Caco-2 (cell line): ENCODE data around the gene FPR1. TPM values are rescaled to one million over a fixed set of nuclear protein-coding genes. Genes with fewer than 3 reads are reported as not detected.

Source experiments
- BruUV-seq: library from RNA; stranded (reverse); fragments of 400-500 nt; replicated peaks from 2 replicates; lab custom pipeline; 2021; lab: Mats Ljungman, UMichigan
- CTCF ChIA-PET: fragments of 300-600 bp; sonication (Branson Sonifier 250); formaldehyde crosslinking; loops from one replicate; lab custom pipeline; 2022; ENCODE audit warnings: antibody characterized with exemption; lab: Charles Lee
- POLR2A ChIA-PET: fragments of 300-600 bp; sonication (Branson Sonifier 250); formaldehyde crosslinking; loops from one replicate; lab custom pipeline; 2022; ENCODE audit warnings: antibody characterized with exemption; lab: Charles Lee
- DNase-seq, 2 experiments: peaks; one replicate each; pipeline versions ENCODE4 v3.0.0 to v3.0.0-alpha.2; 2020 to 2022
- H3K27me3 ChIP-seq: replicated peaks from 2 replicates; pipeline ENCODE4 v1.6.0; 2011; ENCODE audit warnings: low read length; ENCODE audit not compliant: control insufficient read depth, insufficient read depth
- H3K36me3 ChIP-seq: 2 replicates; pipeline ENCODE4 v1.5.1; 2011; ENCODE audit warnings: low read length; ENCODE audit not compliant: control insufficient read depth, insufficient read depth
- H3K4me1 ChIP-seq: fragments of 250-450 bp; sonication (Bioruptor Pico); 2 replicates; pipeline ENCODE4 v1.5.1; 2020; ENCODE audit warnings: mild to moderate bottlenecking
- H3K4me3 ChIP-seq: 2 replicates; pipeline ENCODE4 v1.5.1; 2011; ENCODE audit warnings: low read depth, mild to moderate bottlenecking, control low read depth, low read length
- H3K9me3 ChIP-seq: fragments of 250-450 bp; sonication (Bioruptor Pico); 2 replicates; pipeline ENCODE4 v1.5.1; 2020; ENCODE audit warnings: mild to moderate bottlenecking, moderate library complexity
- H3K27ac Mint-ChIP-seq: one replicate; pipeline ENCODE4 v1.8.0; 2022; ENCODE audit warnings: mixed read lengths; ENCODE audit not compliant: unreplicated experiment
- H3K27me3 Mint-ChIP-seq: one replicate; pipeline ENCODE4 v1.8.0; 2022; ENCODE audit warnings: mixed read lengths; ENCODE audit not compliant: insufficient read depth, unreplicated experiment
- H3K36me3 Mint-ChIP-seq: one replicate; pipeline ENCODE4 v1.8.0; 2022; ENCODE audit warnings: mild to moderate bottlenecking, mixed read lengths; ENCODE audit not compliant: insufficient read depth, unreplicated experiment
- H3K4me1 Mint-ChIP-seq: one replicate; pipeline ENCODE4 v1.8.0; 2022; ENCODE audit warnings: low read depth, mixed read lengths; ENCODE audit not compliant: unreplicated experiment
- H3K4me3 Mint-ChIP-seq: one replicate; pipeline ENCODE4 v1.8.0; 2022; ENCODE audit warnings: mild to moderate bottlenecking, moderate library complexity, mixed read lengths; ENCODE audit not compliant: unreplicated experiment
- H3K9me3 Mint-ChIP-seq: one replicate; pipeline ENCODE4 v1.8.0; 2022; ENCODE audit warnings: mixed read lengths; ENCODE audit not compliant: unreplicated experiment
- CTCF ChIP-seq, 2 experiments: fragments of 200-600 bp in 1 of 2; IDR thresholded peaks; 1 replicate in 1 of 2; 2 replicates in 1 of 2; pipeline versions ENCODE4 v1.5.1 to v1.8.0; 2011 to 2022; ENCODE audit warnings: antibody characterized with exemption in 1 of 2, control low read depth in 1 of 2, inconsistent platforms in 1 of 2, low read depth in 1 of 2, low read length in 1 of 2, mild to moderate bottlenecking in 1 of 2, moderate library complexity in 1 of 2; ENCODE audit not compliant: insufficient read depth in 1 of 2, severe bottlenecking in 1 of 2, unreplicated experiment in 1 of 2
- intact Hi-C: fragments of 100-400 bp; cut with micrococcal nuclease; formaldehyde crosslinking; loops from one replicate; pipeline ENCODE4 v1.10.0; 2022; ENCODE audit not compliant: unreplicated experiment
- total RNA-seq: library from RNA; stranded (reverse); gene quantifications from 2 replicates; pipeline ENCODE4 v1.2.3, GENCODE V29; 2022

The FPR1 gene
- total RNA-seq, 1 experiment from 2014 or later, result not detected

GRCh38 chr19:51772977-51773376, 21.3 kb upstream of the FPR1 start:
- CTCF ChIA-PET, result no interaction called here
- intact Hi-C loops, result no loop called here

GRCh38 chr19:51771376-51772130, 19.9 kb upstream of the FPR1 start:
- no peak for DNase-seq
- CTCF ChIA-PET, result no interaction called here
- TF ChIP-seq CTCF (IDR thresholded peaks at IDR 0.05; ENCODE audit: insufficient read depth in 1 of 2, low read depth in 1 of 2, low read length in 1 of 2, severe bottlenecking in 1 of 2, unreplicated experiment in 1 of 2), result no peak

More at GRCh38 chr19:51772977-51773376, 21.3 kb upstream of the FPR1 start:
- Histone ChIP-seq H3K4me1 (no peaks in the 10 kb centered on the region), H3K9me3 (peaks cover 3% of the 10 kb centered on the region; the same call in 1 of the 2 replicates), H3K36me3 (no peaks in the 10 kb centered on the region), H3K27me3 (no peaks in the 10 kb centered on the region), H3K4me3 (no peak overlapping the region)
- peaks cover 16% of the 10 kb centered on the region for H3K9me3 Mint-ChIP-seq
- H3K4me1 Mint-ChIP-seq, result no peaks in the 10 kb centered on the region
- no peak overlapping the region for H3K27ac Mint-ChIP-seq
- H3K4me3 Mint-ChIP-seq, result no peak overlapping the region
- no TSS peak for BruUV-seq
- H3K36me3 Mint-ChIP-seq, result no peaks in the 10 kb centered on the region
- DNase-seq, result no peak
- no peak for TF ChIP-seq CTCF (IDR thresholded peaks at IDR 0.05; ENCODE audit: insufficient read depth in 1 of 2, low read depth in 1 of 2, low read length in 1 of 2, severe bottlenecking in 1 of 2, unreplicated experiment in 1 of 2)
- POLR2A ChIA-PET, result no interaction called here
- H3K27me3 Mint-ChIP-seq, result peaks cover 3% of the 10 kb centered on the region

GRCh38 chr19:51766461-51766860, 14.8 kb upstream of the FPR1 start:
- Mint-ChIP-seq H3K27me3 (peaks cover 10% of the 10 kb centered on the region), H3K4me3 (no peak overlapping the region), H3K36me3 (peaks cover 4% of the 10 kb centered on the region), H3K9me3 (peaks cover 23% of the 10 kb centered on the region), H3K4me1 (no peaks in the 10 kb centered on the region), H3K27ac (no peak overlapping the region)
- Histone ChIP-seq H3K4me1 (no peaks in the 10 kb centered on the region), H3K27me3 (no peaks in the 10 kb centered on the region; the same call in 1 of the 2 replicates), H3K4me3 (no peak overlapping the region), H3K9me3 (0 out of 2 replicates have a peak, but pooled peaks cover under 1% of the 10 kb centered on the region), H3K36me3 (no peaks in the 10 kb centered on the region)
- TF ChIP-seq CTCF (IDR thresholded peaks at IDR 0.05; ENCODE audit: insufficient read depth in 1 of 2, low read depth in 1 of 2, low read length in 1 of 2, severe bottlenecking in 1 of 2, unreplicated experiment in 1 of 2), result no peak
- intact Hi-C loops, result no loop called here
- no TSS peak for BruUV-seq
- CTCF ChIA-PET, result no interaction called here
- POLR2A ChIA-PET, result no interaction called here
- DNase-seq, result no peak

More at GRCh38 chr19:51771376-51772130, 19.9 kb upstream of the FPR1 start:
- BruUV-seq, result no TSS peak
- Mint-ChIP-seq H3K27ac (no peak overlapping the region), H3K9me3 (peaks cover 16% of the 10 kb centered on the region), H3K4me1 (no peaks in the 10 kb centered on the region), H3K27me3 (peaks cover 3% of the 10 kb centered on the region), H3K4me3 (no peak overlapping the region), H3K36me3 (no peaks in the 10 kb centered on the region)
- no peaks in the 10 kb centered on the region for H3K36me3 ChIP-seq
- no peaks in the 10 kb centered on the region; the same call in 1 of the 2 replicates for H3K27me3 ChIP-seq
- no peak overlapping the region for H3K4me3 ChIP-seq
- peaks cover 3% of the 10 kb centered on the region; the same call in 1 of the 2 replicates for H3K9me3 ChIP-seq
- intact Hi-C loops, result no loop called here
- POLR2A ChIA-PET, result no interaction called here
- no peaks in the 10 kb centered on the region for H3K4me1 ChIP-seq
